ENCODE data around the gene EFCAB3.
A peak's percentile ranks its signal among the peaks of the same experiment; 100 is the strongest.
"Not testable (repeated sequence)": the region's sequence is repeated elsewhere in the genome, so short reads cannot be mapped to it uniquely, and the experiment has no call there.

EFCAB3 gene

GRCh38 chr17:62444063-62444462 is 63.7 kb downstream of the EFCAB3 start:
- TF ChIP-seq POLR2A (IDR thresholded peaks at IDR 0.05; ENCODE audit: low read depth, low read length), result no peak
- no peak for TF ChIP-seq POLR2AphosphoS5 (IDR thresholded peaks at IDR 0.05; ENCODE audit: low read depth, low read length)
- TF ChIP-seq TAF1 (IDR thresholded peaks at IDR 0.05; ENCODE audit: borderline replicate concordance, low read depth, low read length), result no peak
- no peak for DNase-seq (ENCODE audit: insufficient read length)
- no peak for FAIRE-seq

GRCh38 chr17:62445791-62446190 is 65.4 kb downstream of the EFCAB3 start:
- not testable (repeated sequence) for DNase-seq (ENCODE audit: insufficient read length); FAIRE-seq

GRCh38 chr17:62452195-62452594 is 71.8 kb downstream of the EFCAB3 start:
- not testable (repeated sequence) for DNase-seq (ENCODE audit: insufficient read length); FAIRE-seq

GRCh38 chr17:62453041-62453440 is 72.7 kb downstream of the EFCAB3 start:
- FAIRE-seq, result not testable (repeated sequence)

GRCh38 chr17:62453656-62454055 is 73.3 kb downstream of the EFCAB3 start:
- not testable (repeated sequence) for DNase-seq (ENCODE audit: insufficient read length); FAIRE-seq

More at GRCh38 chr17:62453041-62453440, 72.7 kb downstream of the EFCAB3 start:
- not testable (repeated sequence) for DNase-seq (ENCODE audit: insufficient read length)

GRCh38 chr17:62454111-62454510 is 73.8 kb downstream of the EFCAB3 start:
- peak; percentile 60 for FAIRE-seq
- DNase-seq (ENCODE audit: insufficient read length), result not testable (repeated sequence)

- FAIRE-seq, result no peak
- no peak for DNase-seq (ENCODE audit: insufficient read length)
- TF ChIP-seq POLR2AphosphoS5 (IDR thresholded peaks at IDR 0.05; ENCODE audit: low read depth, low read length), result no peak
- TF ChIP-seq POLR2A (IDR thresholded peaks at IDR 0.05; ENCODE audit: low read depth, low read length), result no peak
- no peak for TF ChIP-seq TAF1 (IDR thresholded peaks at IDR 0.05; ENCODE audit: borderline replicate concordance, low read depth, low read length)
These were observed 75.7 kb downstream of the EFCAB3 start for GRCh38 chr17:62456016-62456415.

GRCh38 chr17:62458483-62458882 is 78.1 kb downstream of the EFCAB3 start:
- DNase-seq (ENCODE audit: insufficient read length), result not testable (repeated sequence)
- peak; percentile 44 for FAIRE-seq

GRCh38 chr17:62464422-62464821 is 84.1 kb downstream of the EFCAB3 start:
- not testable (repeated sequence) for DNase-seq (ENCODE audit: insufficient read length); FAIRE-seq

- not testable (repeated sequence) for DNase-seq (ENCODE audit: insufficient read length); FAIRE-seq
These were observed 84.9 kb downstream of the EFCAB3 start for GRCh38 chr17:62465271-62465670.

Measured in GM12892 (cell line).